DOHH2 (cell line): ENCODE results near the gene FAM20C.

Experiments used
- EZH2phosphoT487 ChIP-seq: fragments of 200-600 bp; sonication (generic); IDR thresholded peaks from 2 replicates; pipeline ENCODE4 v1.6.1; 2017; ENCODE audit warnings: borderline replicate concordance, mild to moderate bottlenecking, antibody characterized with exemption, low read length, moderate library complexity, mixed read lengths
- TF ChIP-seq, protein P1 (sequence below): fragments of 200-600 bp; sonication (generic); IDR thresholded peaks from one replicate; pipeline ENCODE4 v1.5.1; 2014; ENCODE audit warnings: antibody characterized with exemption, mild to moderate bottlenecking, low read depth, low read length; ENCODE audit not compliant: poor library complexity, severe bottlenecking

DNA sequence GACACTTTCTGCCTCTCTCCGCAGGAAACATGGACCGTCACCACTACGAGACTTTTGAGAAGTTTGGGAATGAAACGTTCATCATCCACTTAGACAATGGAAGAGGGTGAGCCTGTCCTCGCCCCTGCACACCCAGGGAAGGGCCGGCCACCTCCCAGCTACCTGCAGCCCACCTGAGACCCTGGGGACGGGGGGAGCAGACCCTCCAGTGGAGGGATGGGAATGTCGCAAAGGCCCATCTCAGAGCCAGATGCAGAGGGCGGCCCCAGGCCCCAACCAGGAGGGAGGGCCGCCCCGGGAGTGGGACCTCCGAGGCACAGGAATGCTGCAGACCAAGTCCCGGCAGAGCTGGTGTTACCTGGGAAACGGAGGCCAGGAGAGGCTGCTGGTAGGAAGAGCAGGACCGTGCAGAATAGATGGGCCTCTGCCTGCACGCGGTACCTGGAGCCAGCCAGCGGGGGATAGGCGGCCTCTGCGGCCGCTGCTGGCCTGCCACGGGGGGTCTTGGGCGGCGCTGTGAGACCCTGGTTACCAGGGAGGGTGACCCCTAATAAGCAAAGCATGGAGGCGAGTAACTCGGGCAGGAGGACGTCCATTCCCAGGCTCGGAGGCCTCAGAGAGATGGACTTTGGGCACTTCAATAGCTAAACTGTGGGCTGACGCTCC is 64.7 kb downstream of the FAM20C start:
- TF ChIP-seq, protein P1, sequence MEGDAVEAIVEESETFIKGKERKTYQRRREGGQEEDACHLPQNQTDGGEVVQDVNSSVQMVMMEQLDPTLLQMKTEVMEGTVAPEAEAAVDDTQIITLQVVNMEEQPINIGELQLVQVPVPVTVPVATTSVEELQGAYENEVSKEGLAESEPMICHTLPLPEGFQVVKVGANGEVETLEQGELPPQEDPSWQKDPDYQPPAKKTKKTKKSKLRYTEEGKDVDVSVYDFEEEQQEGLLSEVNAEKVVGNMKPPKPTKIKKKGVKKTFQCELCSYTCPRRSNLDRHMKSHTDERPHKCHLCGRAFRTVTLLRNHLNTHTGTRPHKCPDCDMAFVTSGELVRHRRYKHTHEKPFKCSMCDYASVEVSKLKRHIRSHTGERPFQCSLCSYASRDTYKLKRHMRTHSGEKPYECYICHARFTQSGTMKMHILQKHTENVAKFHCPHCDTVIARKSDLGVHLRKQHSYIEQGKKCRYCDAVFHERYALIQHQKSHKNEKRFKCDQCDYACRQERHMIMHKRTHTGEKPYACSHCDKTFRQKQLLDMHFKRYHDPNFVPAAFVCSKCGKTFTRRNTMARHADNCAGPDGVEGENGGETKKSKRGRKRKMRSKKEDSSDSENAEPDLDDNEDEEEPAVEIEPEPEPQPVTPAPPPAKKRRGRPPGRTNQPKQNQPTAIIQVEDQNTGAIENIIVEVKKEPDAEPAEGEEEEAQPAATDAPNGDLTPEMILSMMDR: no peak
- no peak for TF ChIP-seq EZH2phosphoT487
